Embryonic facial prominence (tissue), 1 donor: ENCODE measurements around the gene ABCD3.
"Not testable (repeated sequence)": the region's sequence is repeated elsewhere in the genome, so short reads cannot be mapped to it uniquely, and the experiment has no call there.

Source experiments
- DNase-seq: peaks from one replicate; pipeline ENCODE4 v3.0.0-alpha.2; 2016; ENCODE audit errors: extremely low spot score

The ABCD3 gene

GRCh38 chr1:94549706-94550105, 131.5 kb downstream of the ABCD3 start:
- no peak for DNase-seq

GRCh38 chr1:94550396-94550795, 132.2 kb downstream of the ABCD3 start:
- no peak for DNase-seq

GRCh38 chr1:94550800-94551241, 132.6 kb downstream of the ABCD3 start:
- no peak for DNase-seq

- no peak for DNase-seq
Measured at GRCh38 chr1:94551449-94551848, 133.3 kb downstream of the ABCD3 start.

GRCh38 chr1:94552071-94552586, 133.9 kb downstream of the ABCD3 start:
- DNase-seq = no peak

GRCh38 chr1:94553323-94553730, 135.1 kb downstream of the ABCD3 start:
- no peak for DNase-seq

GRCh38 chr1:94553931-94554330, 135.7 kb downstream of the ABCD3 start:
- DNase-seq = no peak

- no peak for DNase-seq
Measured at GRCh38 chr1:94554580-94554979, 136.4 kb downstream of the ABCD3 start.

- DNase-seq = no peak
Measured at GRCh38 chr1:94555091-94555490, 136.9 kb downstream of the ABCD3 start.

GRCh38 chr1:94559921-94560320, 141.7 kb downstream of the ABCD3 start:
- no peak for DNase-seq

GRCh38 chr1:94560333-94560732, 142.1 kb downstream of the ABCD3 start:
- DNase-seq = no peak

GRCh38 chr1:94562519-94563260, 144.5 kb downstream of the ABCD3 start:
- no peak for DNase-seq

- DNase-seq = no peak
Measured at GRCh38 chr1:94565901-94566300, 147.7 kb downstream of the ABCD3 start.

GRCh38 chr1:94566436-94566835, 148.2 kb downstream of the ABCD3 start:
- DNase-seq = not testable (repeated sequence)

GRCh38 chr1:94567975-94568607, 149.9 kb downstream of the ABCD3 start:
- not testable (repeated sequence) for DNase-seq
